ENCODE data around the gene PHF21A. TPM values are rescaled to one million over a fixed set of nuclear protein-coding genes. Genes with fewer than 3 reads are reported as not detected.
"Not testable (repeated sequence)": the region's sequence is repeated elsewhere in the genome, so short reads cannot be mapped to it uniquely, and the experiment has no call there.

PHF21A gene
- total RNA-seq, 2 donors from 2014 or later: 27.6 to 35.5 TPM

DNA sequence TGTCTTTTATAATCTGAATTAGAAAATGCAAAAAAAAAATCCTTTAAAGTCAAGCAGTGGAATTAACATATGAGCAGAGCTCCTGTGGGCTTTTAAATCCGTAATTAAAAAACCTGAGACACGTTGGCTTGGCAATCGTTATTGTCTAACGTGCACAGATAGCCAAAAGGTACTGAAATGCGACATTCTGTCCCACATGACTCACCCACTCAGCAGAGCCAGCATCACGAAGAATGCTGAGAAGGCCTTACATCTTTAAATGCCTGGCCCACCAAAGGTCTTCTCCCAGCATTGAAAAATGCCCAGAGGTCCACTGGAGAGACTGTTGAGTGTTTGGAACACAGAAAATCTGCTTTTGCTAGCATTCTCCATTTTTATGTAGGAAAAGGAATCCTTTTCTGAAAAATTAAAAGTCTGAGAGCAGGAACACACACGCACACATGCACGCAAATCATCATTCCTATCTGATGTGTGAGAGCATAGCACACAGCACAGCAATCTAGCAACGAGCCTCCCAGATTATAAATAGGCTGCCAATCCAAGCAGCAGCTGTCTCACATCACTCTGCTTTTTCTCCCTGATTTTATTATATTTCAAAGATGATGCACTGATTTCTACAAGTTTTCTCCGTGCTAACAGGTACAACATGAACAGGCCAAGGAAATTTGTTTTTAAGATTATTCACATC lies 94.5 kb downstream of the PHF21A start:
- no peak for DNase-seq (ENCODE audit: low spot score)
- no peaks in the 10 kb centered on the region for H3K36me3 ChIP-seq
- H3K4me3 ChIP-seq: no peak overlapping the region
- no peak overlapping the region for H3K27ac ChIP-seq
- TF ChIP-seq, protein P1, sequence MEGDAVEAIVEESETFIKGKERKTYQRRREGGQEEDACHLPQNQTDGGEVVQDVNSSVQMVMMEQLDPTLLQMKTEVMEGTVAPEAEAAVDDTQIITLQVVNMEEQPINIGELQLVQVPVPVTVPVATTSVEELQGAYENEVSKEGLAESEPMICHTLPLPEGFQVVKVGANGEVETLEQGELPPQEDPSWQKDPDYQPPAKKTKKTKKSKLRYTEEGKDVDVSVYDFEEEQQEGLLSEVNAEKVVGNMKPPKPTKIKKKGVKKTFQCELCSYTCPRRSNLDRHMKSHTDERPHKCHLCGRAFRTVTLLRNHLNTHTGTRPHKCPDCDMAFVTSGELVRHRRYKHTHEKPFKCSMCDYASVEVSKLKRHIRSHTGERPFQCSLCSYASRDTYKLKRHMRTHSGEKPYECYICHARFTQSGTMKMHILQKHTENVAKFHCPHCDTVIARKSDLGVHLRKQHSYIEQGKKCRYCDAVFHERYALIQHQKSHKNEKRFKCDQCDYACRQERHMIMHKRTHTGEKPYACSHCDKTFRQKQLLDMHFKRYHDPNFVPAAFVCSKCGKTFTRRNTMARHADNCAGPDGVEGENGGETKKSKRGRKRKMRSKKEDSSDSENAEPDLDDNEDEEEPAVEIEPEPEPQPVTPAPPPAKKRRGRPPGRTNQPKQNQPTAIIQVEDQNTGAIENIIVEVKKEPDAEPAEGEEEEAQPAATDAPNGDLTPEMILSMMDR (IDR thresholded peaks at IDR 0.05): no peak
- peaks cover 0 to 11% of the 10 kb centered on the region in 2 donors for H3K4me1 ChIP-seq
- no peaks in the 10 kb centered on the region for H3K27me3 ChIP-seq
- H3K9me3 ChIP-seq: no peaks in the 10 kb centered on the region

DNA sequence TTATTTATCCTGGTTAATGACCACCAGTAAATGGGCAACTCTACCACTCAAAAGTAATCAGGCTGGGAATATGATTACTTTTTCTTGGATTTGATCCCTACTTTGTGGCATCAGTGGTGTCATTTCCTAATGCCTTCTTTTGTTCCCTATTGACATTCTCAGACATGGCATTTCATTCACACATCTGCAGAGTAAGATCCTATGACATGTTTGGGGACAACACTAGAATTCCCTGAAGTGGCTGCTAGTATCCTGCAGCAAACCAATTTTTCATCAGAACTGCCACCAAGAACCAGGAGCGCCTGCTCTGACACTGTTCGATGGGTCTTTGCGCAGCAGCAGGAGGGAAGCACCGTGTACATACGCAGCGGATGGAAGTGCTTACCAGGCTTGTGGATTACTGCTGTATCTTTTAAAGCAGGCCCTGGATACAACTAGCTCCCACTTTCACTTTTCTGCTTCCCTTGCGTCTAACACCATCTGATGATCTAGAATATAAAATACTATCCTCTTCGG lies 101.1 kb downstream of the PHF21A start:
- Histone ChIP-seq H3K9me3 (no peaks in the 10 kb centered on the region), H3K36me3 (no peaks in the 10 kb centered on the region), H3K4me1 (no peaks in the 10 kb centered on the region), H3K27ac (no peak overlapping the region), H3K4me3 (no peak overlapping the region), H3K27me3 (no peaks in the 10 kb centered on the region)
- DNase-seq (ENCODE audit: low spot score): no peak
- TF ChIP-seq, protein P1 (IDR thresholded peaks at IDR 0.05): no peak

DNA sequence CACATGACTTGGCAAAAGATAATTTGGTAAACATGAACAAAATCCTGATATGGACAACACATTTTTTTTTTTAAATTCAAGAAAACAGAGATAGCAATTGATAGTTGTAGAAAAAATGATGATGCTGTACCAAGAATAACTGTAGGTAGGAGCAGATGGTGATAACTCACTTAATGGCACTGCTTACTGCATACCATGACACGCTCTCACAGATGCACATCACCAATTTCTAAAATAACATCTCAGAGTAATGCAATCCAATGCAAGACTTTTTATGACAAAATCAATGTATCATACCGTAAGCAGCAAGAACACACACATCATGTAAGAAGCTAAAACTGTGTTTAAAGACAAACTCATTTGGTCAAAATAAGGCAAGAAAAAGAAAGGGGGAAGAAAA lies 102.6 kb downstream of the PHF21A start:
- H3K36me3 ChIP-seq: no peaks in the 10 kb centered on the region
- TF ChIP-seq, protein P1 (IDR thresholded peaks at IDR 0.05): no peak
- H3K27me3 ChIP-seq: no peaks in the 10 kb centered on the region

DNA sequence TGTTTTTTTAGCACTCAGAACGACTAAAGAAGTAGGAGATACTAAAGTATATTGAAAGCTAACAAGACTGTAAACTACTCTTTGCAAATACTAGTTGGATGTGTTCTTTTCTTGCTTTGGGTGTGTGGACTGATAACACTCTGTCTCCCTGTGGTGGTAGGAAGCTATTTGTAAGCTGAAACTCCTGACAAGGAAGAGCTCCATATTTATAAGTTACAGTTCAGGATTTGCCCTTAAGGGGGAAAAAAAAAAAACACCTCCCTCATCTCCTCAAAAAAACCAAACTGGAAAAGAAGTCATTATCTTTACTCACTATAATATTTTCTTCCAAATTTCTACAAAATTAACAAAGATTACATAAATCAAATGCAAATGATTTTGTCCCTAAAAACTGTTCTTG lies 103.9 kb downstream of the PHF21A start:
- H3K9me3 ChIP-seq: no peaks in the 10 kb centered on the region
- H3K36me3 ChIP-seq: no peaks in the 10 kb centered on the region
- no peak for DNase-seq (ENCODE audit: low spot score)
- H3K27ac ChIP-seq: no peak overlapping the region
- no peaks in the 10 kb centered on the region for H3K4me1 ChIP-seq
- TF ChIP-seq, protein P1 (IDR thresholded peaks at IDR 0.05): no peak
- H3K4me3 ChIP-seq: no peak overlapping the region
- no peaks in the 10 kb centered on the region for H3K27me3 ChIP-seq

More for the DNA sequence above, 102.6 kb downstream of the PHF21A start:
- Histone ChIP-seq H3K4me3 (no peak overlapping the region), H3K9me3 (no peaks in the 10 kb centered on the region), H3K4me1 (no peaks in the 10 kb centered on the region), H3K27ac (no peak overlapping the region)
- no peak for DNase-seq (ENCODE audit: low spot score)

DNA sequence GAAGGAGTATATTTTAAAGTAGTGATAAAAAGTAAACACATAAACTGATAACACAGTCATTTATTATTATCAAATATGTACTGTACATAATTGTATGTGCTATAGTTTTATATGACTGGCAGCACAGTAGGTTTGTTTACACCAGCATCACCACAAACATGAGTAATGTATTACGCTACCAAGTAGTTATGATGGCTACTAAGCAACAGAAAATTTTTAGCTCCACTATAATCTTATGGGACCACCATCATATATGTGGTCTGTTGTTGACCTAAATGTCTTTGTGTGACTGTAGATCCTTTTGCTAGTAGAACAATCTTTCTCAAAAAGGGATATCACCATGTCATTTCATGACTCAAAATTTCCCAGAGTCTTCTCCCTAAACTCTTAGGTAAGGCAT lies 105.3 kb downstream of the PHF21A start:
- H3K4me1 ChIP-seq: no peaks in the 10 kb centered on the region
- H3K27me3 ChIP-seq: no peaks in the 10 kb centered on the region
- H3K36me3 ChIP-seq: no peaks in the 10 kb centered on the region
- TF ChIP-seq, protein P1 (IDR thresholded peaks at IDR 0.05): no peak
- no peak overlapping the region for H3K4me3 ChIP-seq
- no peak for DNase-seq (ENCODE audit: low spot score)
- no peak overlapping the region for H3K27ac ChIP-seq
- H3K9me3 ChIP-seq: no peaks in the 10 kb centered on the region

DNA sequence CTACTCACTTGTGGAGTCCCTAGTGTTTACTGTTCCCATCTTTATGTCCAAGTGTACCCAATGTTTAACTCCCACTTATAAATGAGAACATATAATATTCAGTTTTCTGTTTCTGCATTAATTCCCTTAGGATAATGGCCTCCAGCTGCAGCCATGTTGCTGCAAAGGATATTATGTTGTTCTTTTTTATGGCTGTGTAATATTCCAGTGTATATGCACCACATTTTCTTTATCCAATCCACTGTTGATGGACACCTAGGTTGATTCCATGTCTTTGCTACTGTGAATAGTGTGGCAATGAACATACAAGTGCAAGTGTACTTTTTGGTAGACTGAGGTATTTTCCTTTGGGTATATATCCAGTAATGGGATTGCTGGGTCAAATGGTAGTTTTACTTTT lies 107.1 kb downstream of the PHF21A start:
- not testable (repeated sequence) for H3K36me3 ChIP-seq; H3K9me3 ChIP-seq; H3K27ac ChIP-seq; H3K4me3 ChIP-seq; H3K27me3 ChIP-seq; H3K4me1 ChIP-seq; DNase-seq (ENCODE audit: low spot score)

All from right atrium auricular region (tissue), 2 donors.